Activated T-cell treated with anti-CD3 and anti-CD28 coated beads, Interleukin-2, amount 50 U/mL, for 4 hours (primary cell): ENCODE results near the gene CHST5. TPM values are rescaled to one million over a fixed set of nuclear protein-coding genes. Genes with fewer than 3 reads are reported as not detected.
"Not testable (repeated sequence)": the region's sequence is repeated elsewhere in the genome, so short reads cannot be mapped to it uniquely, and the experiment has no call there.

ENCODE experiments used
- ATAC-seq, 2 donors: fragments of 200-7000 bp; cut with Tn5 transposase; one replicate each; pipeline ENCODE4 v1.10.0; 2021
- DNase-seq: peaks from one replicate; pipeline ENCODE4 v3.0.0-alpha.2; 2020
- H3K27me3 Mint-ChIP-seq: one replicate; pipeline ENCODE4 v1.8.0; 2021; ENCODE audit warnings: low read depth, mixed read lengths
- H3K36me3 Mint-ChIP-seq: one replicate; pipeline ENCODE4 v1.8.0; 2022; ENCODE audit warnings: mixed read lengths; ENCODE audit not compliant: insufficient read depth
- H3K4me1 Mint-ChIP-seq: one replicate; pipeline ENCODE4 v1.8.0; 2021; ENCODE audit warnings: low read depth, mixed read lengths
- H3K4me3 Mint-ChIP-seq: one replicate; pipeline ENCODE4 v1.8.0; 2021; ENCODE audit warnings: mild to moderate bottlenecking, moderate library complexity, mixed read lengths
- H3K9me3 Mint-ChIP-seq: one replicate; pipeline ENCODE4 v1.8.0; 2021; ENCODE audit warnings: mixed read lengths
- total RNA-seq, 3 donors: library from RNA; stranded (reverse); gene quantifications; one replicate each; pipeline ENCODE4 v1.2.1, GENCODE V29; 2021

CHST5 gene
- total RNA-seq, 3 donors from 2014 or later = 0.10 to 0.71 (median 0.16) TPM

DNA sequence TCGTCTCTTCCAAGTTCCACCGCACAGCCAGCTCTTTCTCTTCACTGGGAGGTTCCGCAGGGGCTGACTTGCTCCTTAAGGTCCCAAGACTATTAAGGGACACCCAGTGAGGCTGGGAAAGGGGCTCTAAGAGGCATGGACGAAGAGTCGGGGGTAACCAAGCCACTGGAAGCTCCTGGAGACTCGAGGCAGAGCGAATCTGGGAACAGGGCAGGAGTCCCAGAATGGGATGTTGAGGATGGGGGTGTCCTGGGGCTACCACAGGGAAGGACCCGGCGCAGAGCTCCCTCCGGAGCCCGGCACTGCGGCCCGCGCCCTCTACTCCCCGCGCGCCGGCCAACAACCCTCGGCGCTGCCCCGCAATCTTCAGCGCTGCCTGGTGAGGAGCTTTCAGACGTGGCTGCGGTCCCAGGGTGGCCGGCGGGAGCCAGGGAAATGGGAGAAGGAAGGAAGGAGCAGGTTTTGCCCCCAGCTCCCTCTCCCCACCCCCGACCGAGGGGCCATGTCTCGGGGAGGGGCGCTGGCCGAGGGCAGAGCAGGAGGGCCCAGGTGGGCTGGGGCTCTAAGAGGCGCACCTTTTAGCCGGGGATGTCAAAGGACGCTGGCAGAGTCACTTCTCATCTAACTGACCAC, 581 bp downstream of the CHST5 start:
- Mint-ChIP-seq H3K4me1 (peaks cover under 1% of the 10 kb centered on the region), H3K36me3 (no peaks in the 10 kb centered on the region), H3K4me3 (no peak overlapping the region), H3K9me3 (no peaks in the 10 kb centered on the region), H3K27me3 (no peaks in the 10 kb centered on the region)
- DNase-seq (no peak), ATAC-seq (no peak)

DNA sequence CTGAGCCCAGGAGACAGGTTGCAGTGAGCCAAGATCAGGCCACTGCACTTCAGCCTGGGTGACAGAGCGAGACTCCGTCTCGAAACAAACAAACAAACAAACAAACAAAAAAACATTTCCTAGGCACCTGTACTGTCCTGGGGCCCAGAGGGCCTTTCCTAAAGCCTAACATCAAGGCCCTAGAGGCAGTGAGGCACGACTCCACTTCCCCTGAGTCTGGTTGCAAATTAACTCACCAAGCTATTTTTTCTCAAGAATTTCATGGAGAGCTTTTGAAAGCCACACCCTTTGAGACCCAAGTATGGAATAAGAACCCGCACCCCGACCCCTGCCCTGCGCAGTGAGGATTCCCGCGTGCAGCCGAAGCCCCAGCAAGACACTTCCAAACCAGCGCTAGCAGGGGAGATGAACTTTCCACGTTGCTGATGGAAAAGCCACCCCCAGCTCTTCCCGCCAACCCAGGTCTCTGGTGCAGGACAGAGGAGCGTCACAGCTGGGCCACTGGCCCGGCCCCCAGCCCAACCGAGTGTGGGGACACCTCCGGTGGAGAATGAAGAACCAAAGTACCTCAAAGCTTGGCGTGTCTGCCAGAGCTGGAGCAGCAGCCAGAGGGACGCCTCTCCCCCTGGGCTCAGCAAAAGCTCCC, 1.2 kb downstream of the CHST5 start:
- no peak for ATAC-seq

DNA sequence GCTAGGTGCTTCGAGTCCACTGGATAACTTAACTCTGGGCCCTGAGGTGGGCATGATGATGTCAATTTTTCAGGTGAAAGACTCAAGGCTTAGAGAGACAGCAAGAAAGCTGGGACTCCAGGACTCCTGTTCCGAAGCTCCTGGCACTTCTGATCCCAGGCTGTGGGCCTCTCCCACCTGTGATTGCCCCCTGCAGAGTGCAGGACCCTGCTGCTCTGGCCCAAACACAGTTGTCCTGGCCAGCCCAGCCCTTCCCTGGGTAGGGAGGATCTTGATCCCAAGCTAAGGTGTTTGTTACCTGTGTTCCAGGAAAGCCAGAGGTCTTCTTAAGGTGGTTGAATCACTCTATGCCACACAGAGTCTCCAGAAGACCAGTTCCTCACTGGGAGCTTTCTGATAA, 3.1 kb downstream of the CHST5 start:
- H3K27me3 Mint-ChIP-seq = no peaks in the 10 kb centered on the region
- no peaks in the 10 kb centered on the region for H3K9me3 Mint-ChIP-seq
- no peaks in the 10 kb centered on the region for H3K36me3 Mint-ChIP-seq
- H3K4me1 Mint-ChIP-seq = no peaks in the 10 kb centered on the region
- no peak for DNase-seq
- H3K4me3 Mint-ChIP-seq = no peak overlapping the region
- ATAC-seq = no peak

More for the DNA sequence above, 1.2 kb downstream of the CHST5 start:
- DNase-seq = no peak
- Mint-ChIP-seq H3K27me3 (no peaks in the 10 kb centered on the region), H3K4me1 (no peaks in the 10 kb centered on the region), H3K9me3 (no peaks in the 10 kb centered on the region), H3K36me3 (no peaks in the 10 kb centered on the region), H3K4me3 (no peak overlapping the region)

DNA sequence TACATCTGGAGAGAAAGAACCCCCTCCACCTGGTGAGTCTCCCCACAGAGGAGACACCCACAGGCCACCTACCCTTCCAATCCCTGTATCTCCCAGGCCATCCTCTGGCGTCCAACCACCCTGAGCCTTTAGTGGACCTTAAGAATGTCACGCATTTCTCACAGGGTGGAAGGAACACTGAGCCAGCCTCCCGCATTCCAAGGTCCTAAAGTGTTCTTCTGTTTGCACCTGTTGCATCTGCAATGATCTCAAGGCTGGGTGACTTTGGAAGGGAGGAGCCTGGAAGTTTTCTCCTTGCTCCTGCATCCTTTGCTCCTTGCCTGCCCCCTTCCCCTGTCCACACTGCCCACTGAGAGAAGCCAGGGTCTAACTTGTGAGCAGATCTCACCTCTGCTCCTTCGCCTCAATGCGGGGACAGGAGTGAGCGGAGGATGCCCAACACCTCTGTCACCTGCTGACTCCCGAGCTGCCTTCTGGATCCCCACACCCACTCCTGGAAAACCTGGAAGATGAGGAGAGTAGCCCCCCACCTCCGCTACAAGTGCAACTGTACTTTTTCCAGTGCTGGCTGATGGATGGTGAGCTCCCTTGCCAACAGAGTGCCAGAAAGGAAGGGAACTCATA, 3.7 kb downstream of the CHST5 start:
- H3K9me3 Mint-ChIP-seq = no peaks in the 10 kb centered on the region
- ATAC-seq = no peak
- no peaks in the 10 kb centered on the region for H3K4me1 Mint-ChIP-seq
- DNase-seq = no peak
- no peaks in the 10 kb centered on the region for H3K36me3 Mint-ChIP-seq
- H3K27me3 Mint-ChIP-seq = no peaks in the 10 kb centered on the region
- no peak overlapping the region for H3K4me3 Mint-ChIP-seq

DNA sequence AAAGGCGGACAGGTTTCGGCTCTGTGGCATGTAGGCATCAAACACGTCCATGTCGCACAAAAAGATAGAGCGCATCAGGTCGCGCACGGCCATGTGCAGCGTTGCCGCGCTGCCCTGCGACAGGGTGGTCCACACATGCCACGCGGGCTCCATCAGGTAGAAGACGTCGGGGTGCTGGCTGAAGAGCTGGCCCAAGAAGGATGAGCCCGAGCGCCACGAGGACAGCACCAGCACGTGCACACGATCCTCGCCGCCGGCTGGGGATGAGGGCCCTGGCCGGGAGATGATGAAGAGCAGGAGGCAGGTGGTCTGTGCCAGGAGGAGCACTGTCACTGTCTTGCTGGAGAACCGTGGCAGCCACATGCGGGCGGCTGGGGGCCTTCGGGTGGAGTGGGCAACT, 5.9 kb downstream of the CHST5 start:
- ATAC-seq (no peak), DNase-seq (no peak)
- H3K27me3 Mint-ChIP-seq = no peaks in the 10 kb centered on the region
- no peaks in the 10 kb centered on the region for H3K36me3 Mint-ChIP-seq
- no peak overlapping the region for H3K4me3 Mint-ChIP-seq
- H3K4me1 Mint-ChIP-seq = no peaks in the 10 kb centered on the region
- no peaks in the 10 kb centered on the region for H3K9me3 Mint-ChIP-seq

DNA sequence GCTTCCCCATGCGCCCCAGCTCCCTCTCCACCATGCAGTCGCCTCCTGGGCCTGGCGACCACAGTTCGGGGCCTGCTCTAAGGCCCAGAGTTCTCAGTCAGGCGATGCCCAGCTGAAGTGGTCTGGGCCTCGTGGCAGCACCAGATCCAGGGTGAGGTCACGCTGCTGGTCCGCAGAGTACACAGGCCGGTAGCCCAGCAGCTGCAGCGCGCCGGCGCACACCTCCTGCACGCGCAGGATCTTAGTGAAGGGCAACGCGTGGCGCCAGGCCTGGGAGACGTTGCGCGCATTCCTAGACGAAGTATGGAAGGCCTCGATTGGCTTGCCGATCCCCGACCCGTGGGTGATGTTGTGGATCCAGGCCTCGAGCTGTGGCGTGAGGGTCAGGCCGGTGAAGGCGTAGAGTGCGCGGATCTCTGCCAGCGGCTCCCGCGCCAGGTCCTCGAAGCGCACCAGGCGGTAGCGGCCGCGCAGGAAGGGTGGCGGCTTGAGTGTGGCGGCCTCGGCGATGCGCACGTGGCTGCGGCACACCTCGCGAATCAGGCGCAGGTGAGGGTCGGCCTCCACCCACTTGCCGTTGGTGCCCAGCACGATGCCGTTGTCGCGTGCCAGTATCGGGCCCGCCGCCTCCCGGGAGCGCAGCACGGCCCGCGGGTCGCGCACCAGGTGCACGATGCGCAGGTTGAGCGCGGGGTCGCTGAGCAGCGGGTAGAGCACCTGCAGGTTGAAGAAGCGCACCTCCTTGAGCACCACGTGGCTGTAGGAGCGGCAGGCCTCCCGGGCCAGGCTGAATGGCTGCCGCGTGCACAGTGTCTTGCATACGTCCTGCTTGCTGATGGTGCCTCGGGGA, 6.6 kb downstream of the CHST5 start:
- no peak overlapping the region for H3K4me3 Mint-ChIP-seq
- no peaks in the 10 kb centered on the region for H3K27me3 Mint-ChIP-seq
- no peak for DNase-seq
- no peak for ATAC-seq
- no peaks in the 10 kb centered on the region for H3K36me3 Mint-ChIP-seq
- H3K4me1 Mint-ChIP-seq = no peaks in the 10 kb centered on the region
- H3K9me3 Mint-ChIP-seq = no peaks in the 10 kb centered on the region

DNA sequence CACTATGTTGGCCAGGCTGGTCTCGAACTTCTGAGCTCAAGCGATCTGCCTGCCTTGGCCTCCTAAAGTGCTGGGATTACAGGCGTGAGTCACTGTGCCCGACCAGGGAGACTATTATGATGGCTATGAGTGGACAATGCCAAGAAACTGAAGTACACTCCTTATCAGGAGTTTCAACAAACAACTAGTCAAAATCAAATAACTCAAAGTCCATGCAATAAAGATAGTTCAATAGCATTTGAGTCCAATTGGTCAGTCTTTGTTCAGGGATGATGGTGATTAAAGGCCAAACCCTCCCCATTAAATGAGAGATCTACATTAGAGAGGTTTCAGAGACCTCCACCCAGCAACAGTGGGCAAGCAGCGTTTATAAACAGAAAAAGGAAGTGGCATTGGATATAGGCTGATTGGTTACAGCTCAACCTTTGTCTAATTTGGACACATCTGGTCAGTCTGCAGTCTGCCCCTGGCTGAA, 8.0 kb downstream of the CHST5 start:
- Mint-ChIP-seq H3K9me3 (no peaks in the 10 kb centered on the region), H3K27me3 (no peaks in the 10 kb centered on the region), H3K4me3 (no peak overlapping the region), H3K4me1 (no peaks in the 10 kb centered on the region), H3K36me3 (no peaks in the 10 kb centered on the region)
- ATAC-seq (no peak), DNase-seq (no peak)

DNA sequence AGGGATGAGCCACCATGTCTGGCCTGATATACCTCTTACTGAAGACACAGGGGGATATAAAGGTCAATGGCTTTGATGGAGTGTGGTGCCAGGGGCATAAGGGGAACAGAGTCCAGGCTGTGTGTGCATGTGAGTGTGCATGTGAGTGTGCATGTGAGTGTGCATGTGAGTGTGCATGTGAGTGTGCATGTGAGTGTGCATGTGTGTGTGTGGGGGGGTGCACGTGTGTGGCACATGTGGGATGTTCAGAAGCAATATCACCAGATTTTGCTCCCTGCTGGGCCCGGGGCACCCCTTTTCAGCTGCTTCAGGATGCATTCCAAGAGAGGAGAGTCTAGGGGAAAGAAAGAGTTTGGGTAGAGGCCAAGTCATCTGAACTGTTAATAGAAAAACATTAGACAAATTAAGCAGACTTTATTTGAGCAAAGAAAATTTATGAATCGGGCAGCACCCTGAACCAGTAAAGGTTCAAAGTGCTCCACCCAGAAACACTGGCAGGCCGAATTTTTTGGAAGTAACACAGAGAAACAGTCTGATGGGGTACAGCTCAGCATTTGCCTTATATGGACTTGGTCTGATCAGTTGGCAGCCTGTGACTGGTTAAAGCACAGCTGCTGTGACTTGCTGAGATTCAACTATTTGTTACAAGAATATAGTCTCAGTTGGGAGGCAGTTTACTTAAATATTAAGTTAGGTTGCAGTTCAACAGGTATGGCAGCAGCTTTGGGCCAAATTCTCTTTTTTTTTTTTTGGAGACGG, 9.7 kb downstream of the CHST5 start:
- no peaks in the 10 kb centered on the region for H3K9me3 Mint-ChIP-seq
- H3K27me3 Mint-ChIP-seq = no peaks in the 10 kb centered on the region
- H3K36me3 Mint-ChIP-seq = no peaks in the 10 kb centered on the region
- no peak for DNase-seq
- no peaks in the 10 kb centered on the region for H3K4me1 Mint-ChIP-seq
- ATAC-seq = no peak
- H3K4me3 Mint-ChIP-seq = no peak overlapping the region

DNA sequence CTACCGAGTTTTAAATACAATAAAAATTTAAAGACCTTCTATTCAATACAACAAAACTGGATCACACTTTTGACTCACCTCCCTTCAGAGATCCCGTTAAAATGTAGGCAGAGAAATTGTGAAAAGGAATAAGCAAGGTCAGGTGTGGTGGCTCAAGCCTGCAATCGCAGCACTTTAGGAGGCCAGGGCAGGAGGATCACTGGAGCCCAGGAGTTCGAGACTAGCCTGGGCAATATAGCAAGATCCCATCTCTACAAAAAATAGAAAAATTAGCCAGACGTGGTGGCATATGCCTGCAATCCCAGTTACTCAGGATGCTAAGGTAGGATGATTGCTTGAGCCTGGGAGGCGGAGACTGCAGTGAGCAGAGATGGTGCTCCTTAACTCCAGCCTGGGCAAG, 16.7 kb downstream of the CHST5 start:
- Mint-ChIP-seq H3K4me1 (peaks cover 8% of the 10 kb centered on the region), H3K36me3 (no peaks in the 10 kb centered on the region), H3K4me3 (no peak overlapping the region), H3K9me3 (no peaks in the 10 kb centered on the region), H3K27me3 (no peaks in the 10 kb centered on the region)
- ATAC-seq (no peak), DNase-seq (no peak)

DNA sequence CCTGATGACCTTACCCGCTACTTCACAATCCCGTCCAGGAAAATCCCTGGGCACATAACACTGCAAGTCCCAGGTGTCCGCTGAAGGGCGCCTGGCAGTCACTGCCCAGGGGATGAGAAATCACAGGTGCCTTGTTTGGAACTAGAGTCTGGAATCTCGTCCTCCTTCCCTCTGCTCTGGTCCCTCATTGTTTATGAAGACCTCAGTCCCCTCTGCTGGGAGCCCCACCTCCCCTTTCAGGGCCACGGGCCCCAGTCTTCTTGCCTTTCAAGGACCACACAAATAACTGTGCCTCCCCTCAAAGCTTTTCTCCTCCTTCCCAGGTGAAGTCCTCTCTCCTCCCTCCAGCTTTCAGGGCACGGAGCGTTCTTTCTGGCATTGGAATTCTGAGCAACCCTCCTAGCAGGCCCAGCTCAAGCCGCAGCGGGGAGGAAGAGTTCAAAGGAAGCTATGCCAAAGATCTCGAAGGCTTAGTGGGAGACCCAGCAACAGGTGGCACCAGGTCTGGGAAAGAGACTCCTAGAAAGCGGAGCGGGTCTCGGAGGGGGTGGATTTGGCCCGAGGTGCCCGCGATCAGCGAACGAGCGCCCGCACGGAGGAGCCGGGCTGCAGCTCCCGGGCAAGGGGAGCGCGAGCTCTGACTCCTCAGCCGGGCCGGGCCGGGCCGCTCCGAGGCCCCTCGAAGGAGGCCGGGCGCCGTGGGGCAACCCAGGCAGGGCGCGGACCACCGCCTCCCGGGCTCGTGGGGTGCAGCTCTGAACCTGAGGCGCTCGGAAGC, 19.5 kb downstream of the CHST5 start:
- not testable (repeated sequence) for H3K9me3 Mint-ChIP-seq

DNA sequence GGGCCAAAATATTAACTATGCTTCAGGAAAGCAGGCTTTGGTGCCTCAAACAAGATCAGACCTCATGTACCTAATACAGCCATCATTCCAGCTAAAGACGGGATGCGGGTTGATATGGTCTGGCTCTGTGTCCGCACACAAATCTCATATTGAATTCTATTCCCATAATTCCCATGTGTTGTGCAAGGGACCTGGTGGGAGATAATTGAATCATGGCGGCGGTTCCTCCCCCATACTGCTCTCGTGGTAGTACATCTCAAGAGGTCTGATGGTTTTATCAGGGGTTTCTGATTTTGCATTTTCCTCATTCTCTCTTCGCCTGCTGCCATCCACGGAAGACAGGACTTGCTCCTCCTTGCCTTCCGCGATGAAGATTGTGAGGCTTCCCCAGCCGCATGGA, 21.6 kb downstream of the CHST5 start:
- H3K4me1 Mint-ChIP-seq = peaks cover 8% of the 10 kb centered on the region
- ATAC-seq (no peak), DNase-seq (no peak)
- no peaks in the 10 kb centered on the region for H3K36me3 Mint-ChIP-seq
- no peak overlapping the region for H3K4me3 Mint-ChIP-seq
- no peaks in the 10 kb centered on the region for H3K27me3 Mint-ChIP-seq
- no peaks in the 10 kb centered on the region for H3K9me3 Mint-ChIP-seq

More for the DNA sequence above, 19.5 kb downstream of the CHST5 start:
- H3K36me3 Mint-ChIP-seq, H3K4me1 Mint-ChIP-seq, H3K27me3 Mint-ChIP-seq: not testable (repeated sequence)
- peak; percentile 51 to 56 for ATAC-seq
- peak overlapping the region; percentile 76 for H3K4me3 Mint-ChIP-seq
- DNase-seq = peak; percentile 15

DNA sequence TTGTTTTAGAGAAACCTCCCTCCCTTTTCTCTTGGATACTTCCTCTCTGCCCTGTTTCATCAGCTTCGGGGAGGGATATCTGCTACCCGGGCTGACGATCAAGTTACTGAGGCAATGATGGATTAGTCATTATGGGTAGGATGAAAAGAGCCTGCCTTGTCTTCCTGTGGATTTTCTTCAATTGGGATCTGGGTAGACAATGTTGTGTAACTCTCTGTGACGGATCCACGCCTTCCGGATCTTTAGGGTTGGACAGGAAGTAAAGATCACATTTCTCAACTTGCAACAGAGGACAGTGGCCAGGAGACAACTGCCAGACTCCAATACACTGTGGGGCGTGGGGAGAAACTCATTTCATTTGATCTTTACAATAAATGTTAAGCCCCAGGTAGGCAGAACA, 29.3 kb downstream of the CHST5 start:
- no peak overlapping the region for H3K4me3 Mint-ChIP-seq
- H3K4me1 Mint-ChIP-seq = no peaks in the 10 kb centered on the region
- ATAC-seq = no peak
- H3K9me3 Mint-ChIP-seq = no peaks in the 10 kb centered on the region
- no peak for DNase-seq
- H3K27me3 Mint-ChIP-seq = peaks cover 4% of the 10 kb centered on the region
- no peaks in the 10 kb centered on the region for H3K36me3 Mint-ChIP-seq

DNA sequence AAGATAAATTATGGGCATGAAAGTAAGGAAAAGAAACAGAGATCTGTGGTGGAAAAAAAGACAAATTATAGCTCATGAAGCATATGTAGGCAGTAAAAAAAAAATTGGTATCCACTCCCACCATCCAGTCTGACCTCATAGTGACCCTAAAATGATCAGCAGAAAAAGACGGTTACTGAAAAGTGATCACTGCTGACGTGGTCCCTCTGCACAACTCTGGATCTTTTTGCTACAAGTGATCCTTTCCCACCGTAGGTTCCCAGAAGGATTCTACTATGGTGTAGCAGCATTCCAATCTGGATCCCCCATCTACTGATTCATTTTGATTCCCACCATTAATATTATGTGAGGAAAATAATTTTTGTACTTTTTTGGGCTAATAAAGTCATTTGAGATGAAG, 29.8 kb downstream of the CHST5 start:
- no peak for DNase-seq
- H3K4me1 Mint-ChIP-seq = no peaks in the 10 kb centered on the region
- ATAC-seq = no peak

More for the DNA sequence above, 29.8 kb downstream of the CHST5 start:
- Mint-ChIP-seq H3K36me3 (no peaks in the 10 kb centered on the region), H3K4me3 (no peak overlapping the region), H3K9me3 (no peaks in the 10 kb centered on the region), H3K27me3 (peaks cover 4% of the 10 kb centered on the region)
